Keratinocyte (primary cell): Measurements from ENCODE around the gene TMBIM1. TPM values are rescaled to one million over a fixed set of nuclear protein-coding genes. Genes with fewer than 3 reads are reported as not detected.

Experiments used
- DNase-seq: peaks from one replicate; pipeline ENCODE4 v3.0.0-alpha.2; 2011; ENCODE audit warnings: low read depth, missing footprints, low spot score
- FAIRE-seq: peaks from 2 replicates; lab custom pipeline; 2011; peaks lifted over from hg19 to GRCh38; lab: Jason Lieb, UNC
- H2AFZ ChIP-seq: 2 replicates; pipeline ENCODE4 v1.6.0; 2012; ENCODE audit warnings: low read length, control low read depth, inconsistent platforms; ENCODE audit not compliant: control insufficient read depth
- H3K27ac ChIP-seq: 2 replicates; pipeline ENCODE4 v1.5.1; 2011; ENCODE audit warnings: low read length; ENCODE audit not compliant: control insufficient read depth, insufficient read depth
- H3K27me3 ChIP-seq: 3 replicates; pipeline ENCODE4 v1.6.0; 2011; ENCODE audit warnings: low read length; ENCODE audit not compliant: control insufficient read depth, insufficient read depth; ENCODE audit errors: extremely low read depth
- H3K36me3 ChIP-seq, 2 experiments: 2 replicates in 1 of 2; 3 replicates in 1 of 2; pipeline ENCODE4 v1.5.1; 2011; ENCODE audit warnings: low read length in 2 of 2, mild to moderate bottlenecking in 1 of 2; ENCODE audit not compliant: control insufficient read depth in 2 of 2, insufficient read depth in 2 of 2; ENCODE audit errors: extremely low read depth in 1 of 2
- H3K4me1 ChIP-seq: 3 replicates; pipeline ENCODE4 v1.5.1; 2011; ENCODE audit warnings: low read length; ENCODE audit not compliant: control insufficient read depth, insufficient read depth; ENCODE audit errors: extremely low read depth
- H3K4me2 ChIP-seq: 3 replicates; pipeline ENCODE4 v1.6.0; 2011; ENCODE audit warnings: low read depth, low read length; ENCODE audit not compliant: control insufficient read depth, insufficient read depth; ENCODE audit errors: extremely low read depth
- H3K4me3 ChIP-seq, 3 experiments: fragments of 200-600 bp in 1 of 3; sonication (generic) in 1 of 3; 2 replicates in 2 of 3; 3 replicates in 1 of 3; pipeline ENCODE4 v1.5.1; 2011 to 2016; ENCODE audit warnings: low read length in 3 of 3, mild to moderate bottlenecking in 3 of 3, control low read depth in 2 of 3, inconsistent platforms in 1 of 3, low read depth in 1 of 3, mixed read lengths in 1 of 3, mixed run types in 1 of 3, moderate library complexity in 1 of 3; ENCODE audit not compliant: control insufficient read depth in 2 of 3, insufficient read depth in 2 of 3; ENCODE audit errors: extremely low read depth in 1 of 3
- H3K79me2 ChIP-seq: 2 replicates; pipeline ENCODE4 v1.6.0; 2012; ENCODE audit warnings: low read length; ENCODE audit not compliant: control insufficient read depth, insufficient read depth
- H3K9ac ChIP-seq: 3 replicates; pipeline ENCODE4 v1.6.0; 2011; ENCODE audit warnings: low read length; ENCODE audit not compliant: control insufficient read depth, insufficient read depth; ENCODE audit errors: extremely low read depth
- H3K9me1 ChIP-seq: 3 replicates; pipeline ENCODE4 v1.6.0; 2011; ENCODE audit warnings: low read length; ENCODE audit not compliant: control insufficient read depth, insufficient read depth; ENCODE audit errors: extremely low read depth
- H3K9me3 ChIP-seq: 2 replicates; pipeline ENCODE4 v1.5.1; 2012; ENCODE audit warnings: low read depth, low read length; ENCODE audit not compliant: control insufficient read depth
- H4K20me1 ChIP-seq: 3 replicates; pipeline ENCODE4 v1.6.0; 2011; ENCODE audit warnings: low read length; ENCODE audit not compliant: control insufficient read depth, insufficient read depth; ENCODE audit errors: extremely low read depth
- EZH2 ChIP-seq: IDR thresholded peaks from one replicate; pipeline ENCODE4 v1.6.1; 2012; ENCODE audit warnings: inconsistent platforms, mild to moderate bottlenecking, low read length, moderate library complexity
- dilution Hi-C: fragments of 300-500 bp; cut with MboI; formaldehyde crosslinking; loops from one replicate; pipeline ENCODE4 v1.7.0; 2020; ENCODE audit warnings: low sequenced_read_pairs; ENCODE audit not compliant: extremely low pct_ligation_motif_present
- polyA plus RNA-seq, 5 experiments: library from polyadenylated mRNA; depleted of rRNA in 3 of 5; stranded (reverse) in 3 of 5; stranded (forward) in 1 of 5; unstranded in 1 of 5; fragments of >200 nt; gene quantifications; 1 replicate in 1 of 5; 2 replicates in 3 of 5; 3 replicates in 1 of 5; pipeline versions ENCODE4 v1.2.1 to v1.2.3, GENCODE V29; 2011 to 2012; ENCODE audit warnings: missing spikeins in 2 of 5, low read depth in 1 of 5, low replicate concordance in 1 of 5
- TF ChIP-seq, protein P1 (sequence below), 3 experiments: IDR thresholded peaks in 1 of 3; conservative IDR thresholded peaks in 1 of 3; optimal IDR thresholded peaks in 1 of 3; 2 replicates in 2 of 3; 3 replicates in 1 of 3; pipeline versions ENCODE3 to v1.5.1; 2011; ENCODE audit warnings: low read length in 3 of 3, mild to moderate bottlenecking in 3 of 3, moderate library complexity in 2 of 3, control low read depth in 1 of 3, inconsistent platforms in 1 of 3; ENCODE audit not compliant: insufficient read depth in 2 of 3; ENCODE audit errors: extremely low read depth in 1 of 3

Gene TMBIM1
- polyA plus RNA-seq, 1 donor (not counting 4 experiments of a cell fraction or from before 2014, with no cell fraction given): 609 TPM

DNA sequence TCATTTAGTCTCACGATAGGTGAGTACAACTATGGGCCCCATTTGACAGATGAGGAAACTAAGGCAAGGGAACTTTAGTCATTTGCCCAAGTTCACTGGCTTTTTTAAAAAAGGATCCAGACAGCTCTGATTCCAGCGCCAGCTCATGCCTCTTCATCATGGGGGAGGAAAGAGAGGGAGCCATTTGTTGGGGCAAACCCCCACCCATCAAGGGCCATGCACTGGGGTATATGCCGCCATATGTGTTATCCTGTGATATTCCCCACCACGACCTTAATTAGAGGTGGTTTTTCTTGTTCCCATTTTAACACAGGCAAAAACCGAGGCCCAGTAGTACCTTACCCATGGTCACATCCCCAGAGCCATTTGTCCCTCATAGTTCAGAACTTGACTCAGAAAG lies 32.1 kb downstream of the TMBIM1 start:
- no peak for FAIRE-seq
- H3K4me2 ChIP-seq: no peak overlapping the region

DNA sequence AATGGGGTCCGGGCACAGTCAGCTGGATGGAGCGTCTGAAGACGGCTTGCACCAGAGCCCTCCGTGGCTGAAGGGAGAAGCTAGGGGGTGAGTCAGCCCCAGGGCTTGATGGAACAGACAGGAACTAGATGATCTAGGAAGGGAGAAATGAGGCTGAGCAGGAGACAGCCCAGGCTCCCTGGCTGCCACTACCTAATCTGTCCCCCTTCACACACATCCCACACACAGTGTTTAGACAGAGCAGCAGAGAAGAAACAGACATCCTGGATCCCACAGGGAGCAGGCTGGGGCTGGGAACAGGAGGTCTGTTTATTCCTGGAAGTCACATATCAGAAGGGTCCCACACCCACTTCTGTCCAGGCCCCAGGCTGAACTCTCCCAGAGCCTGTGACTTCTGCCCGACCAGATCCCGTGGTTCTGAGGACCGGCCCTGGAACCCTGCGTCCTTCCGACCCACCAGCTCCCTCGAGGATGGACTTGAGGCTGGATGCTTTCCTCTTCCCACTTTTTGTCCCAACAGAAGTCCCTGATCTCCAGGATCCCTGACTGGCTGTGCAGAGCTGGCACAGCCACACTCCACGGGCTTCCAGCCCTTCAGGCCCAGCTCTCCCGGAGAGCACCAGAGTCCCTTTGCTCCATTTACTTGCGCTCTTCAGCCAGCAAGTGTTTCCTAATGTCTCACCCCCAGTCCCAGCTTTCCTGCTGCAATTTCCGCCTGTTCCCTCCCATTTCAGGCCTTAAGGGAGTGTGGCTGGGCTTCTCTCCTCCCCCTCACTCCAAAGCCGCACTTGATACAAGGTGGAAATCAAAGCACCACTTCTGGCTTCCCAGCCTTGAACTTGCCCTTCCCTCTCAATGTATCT lies 33.0 kb downstream of the TMBIM1 start:
- TF ChIP-seq, protein P1, sequence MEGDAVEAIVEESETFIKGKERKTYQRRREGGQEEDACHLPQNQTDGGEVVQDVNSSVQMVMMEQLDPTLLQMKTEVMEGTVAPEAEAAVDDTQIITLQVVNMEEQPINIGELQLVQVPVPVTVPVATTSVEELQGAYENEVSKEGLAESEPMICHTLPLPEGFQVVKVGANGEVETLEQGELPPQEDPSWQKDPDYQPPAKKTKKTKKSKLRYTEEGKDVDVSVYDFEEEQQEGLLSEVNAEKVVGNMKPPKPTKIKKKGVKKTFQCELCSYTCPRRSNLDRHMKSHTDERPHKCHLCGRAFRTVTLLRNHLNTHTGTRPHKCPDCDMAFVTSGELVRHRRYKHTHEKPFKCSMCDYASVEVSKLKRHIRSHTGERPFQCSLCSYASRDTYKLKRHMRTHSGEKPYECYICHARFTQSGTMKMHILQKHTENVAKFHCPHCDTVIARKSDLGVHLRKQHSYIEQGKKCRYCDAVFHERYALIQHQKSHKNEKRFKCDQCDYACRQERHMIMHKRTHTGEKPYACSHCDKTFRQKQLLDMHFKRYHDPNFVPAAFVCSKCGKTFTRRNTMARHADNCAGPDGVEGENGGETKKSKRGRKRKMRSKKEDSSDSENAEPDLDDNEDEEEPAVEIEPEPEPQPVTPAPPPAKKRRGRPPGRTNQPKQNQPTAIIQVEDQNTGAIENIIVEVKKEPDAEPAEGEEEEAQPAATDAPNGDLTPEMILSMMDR (optimal IDR thresholded peaks at IDR 0.05 in 1 of 3, IDR thresholded peaks at IDR 0.05 in 1 of 3, conservative IDR thresholded peaks at IDR 0.05 in 1 of 3; ENCODE audit: extremely low read depth in 1 of 3, insufficient read depth in 2 of 3, low read length in 3 of 3): no peak
- no peak for TF ChIP-seq EZH2

More for the DNA sequence above, 32.1 kb downstream of the TMBIM1 start:
- TF ChIP-seq, protein P1 (optimal IDR thresholded peaks at IDR 0.05 in 1 of 3, IDR thresholded peaks at IDR 0.05 in 1 of 3, conservative IDR thresholded peaks at IDR 0.05 in 1 of 3; ENCODE audit: extremely low read depth in 1 of 3, insufficient read depth in 2 of 3, low read length in 3 of 3): no peak
- no peak for TF ChIP-seq EZH2
- no peak overlapping the region for H2AFZ ChIP-seq
- no peak for DNase-seq
- peaks cover 12 to 17% of the 10 kb centered on the region in 2 experiments for H3K36me3 ChIP-seq
- H3K4me3 ChIP-seq: no peak overlapping the region
- H3K79me2 ChIP-seq: no peaks in the 10 kb centered on the region
- H3K9me1 ChIP-seq: no peaks in the 10 kb centered on the region
- H3K4me1 ChIP-seq: peaks cover 3% of the 10 kb centered on the region
- peaks cover 9% of the 10 kb centered on the region for H4K20me1 ChIP-seq
- H3K27me3 ChIP-seq: no peaks in the 10 kb centered on the region
- H3K9me3 ChIP-seq: no peaks in the 10 kb centered on the region
- dilution Hi-C loops: no loop called here
- H3K9ac ChIP-seq: no peak overlapping the region
- H3K27ac ChIP-seq: no peak overlapping the region

More for the DNA sequence above, 33.0 kb downstream of the TMBIM1 start:
- H3K9me3 ChIP-seq: no peaks in the 10 kb centered on the region
- H3K4me3 ChIP-seq: no peak overlapping the region
- H2AFZ ChIP-seq: no peak overlapping the region
- FAIRE-seq: no peak
- dilution Hi-C loops: no loop called here
- no peak overlapping the region for H3K4me2 ChIP-seq
- no peaks in the 10 kb centered on the region for H3K27me3 ChIP-seq
- no peak for DNase-seq
- no peak overlapping the region for H3K27ac ChIP-seq
- peaks cover 9% of the 10 kb centered on the region for H4K20me1 ChIP-seq
- peaks cover 3% of the 10 kb centered on the region for H3K4me1 ChIP-seq
- H3K9me1 ChIP-seq: no peaks in the 10 kb centered on the region
- H3K9ac ChIP-seq: no peak overlapping the region
- peaks cover 14 to 15% of the 10 kb centered on the region in 2 experiments for H3K36me3 ChIP-seq
- H3K79me2 ChIP-seq: no peaks in the 10 kb centered on the region
